B cell (primary cell): ENCODE measurements around the gene MED9. TPM values are rescaled to one million over a fixed set of nuclear protein-coding genes. Genes with fewer than 3 reads are reported as not detected.

ENCODE experiments used
- ATAC-seq: fragments of 200-7000 bp; cut with Tn5 transposase; one replicate; pipeline ENCODE4 v1.10.0; 2021; ENCODE audit warnings: low read depth, mild to moderate bottlenecking, moderate number of reproducible peaks, moderate library complexity
- CTCF ChIA-PET: fragments of 350-600 bp; sonication (Branson Sonifier 250); formaldehyde crosslinking; loops from one replicate; lab custom pipeline; 2021; ENCODE audit warnings: antibody characterized with exemption, inconsistent platforms; lab: Charles Lee
- POLR2A ChIA-PET: fragments of 350-600 bp; sonication (Branson Sonifier 250); formaldehyde crosslinking; loops from one replicate; lab custom pipeline; 2021; ENCODE audit warnings: antibody characterized with exemption; lab: Charles Lee
- DNase-seq: peaks from one replicate; pipeline ENCODE4 v3.0.0; 2013
- H2AFZ ChIP-seq: 2 replicates; pipeline ENCODE4 v1.6.1; 2012; ENCODE audit warnings: mild to moderate bottlenecking, low read depth, low read length; ENCODE audit not compliant: insufficient read depth, poor library complexity, severe bottlenecking
- H3K27ac ChIP-seq, 2 donors: 1 replicate in 1 of 2; 2 replicates in 1 of 2; pipeline ENCODE4 v1.5.1; 2012 to 2013; ENCODE audit warnings: low read length in 2 of 2, mild to moderate bottlenecking in 2 of 2, moderate library complexity in 1 of 2
- H3K27me3 ChIP-seq, 4 experiments: fragments of 200-600 bp in 1 of 4; sonication (generic) in 1 of 4; replicated peaks in 1 of 4; 1 replicate in 2 of 4; 2 replicates in 2 of 4; pipeline versions ENCODE4 v1.6.1 to v1.7.0; 2013 to 2016; ENCODE audit warnings: low read length in 3 of 4, mild to moderate bottlenecking in 2 of 4, mixed read lengths in 1 of 4, moderate library complexity in 1 of 4; ENCODE audit not compliant: insufficient read depth in 4 of 4, control insufficient read depth in 3 of 4; ENCODE audit errors: control extremely low read depth in 1 of 4
- H3K36me3 ChIP-seq, 2 experiments: replicated peaks in 1 of 2; 1 replicate in 1 of 2; 2 replicates in 1 of 2; pipeline versions ENCODE4 v1.6.1 to v1.7.1; 2013; ENCODE audit warnings: low read length in 1 of 2; ENCODE audit not compliant: insufficient read depth in 2 of 2, control insufficient read depth in 1 of 2; ENCODE audit errors: control extremely low read depth in 1 of 2, extremely low read depth in 1 of 2
- H3K4me1 ChIP-seq, 2 donors: fragments of 200-600 bp in 1 of 2; sonication (generic) in 1 of 2; 1 replicate in 1 of 2; 2 replicates in 1 of 2; pipeline versions ENCODE4 v1.5.1 to v1.6.1; 2013 to 2017; ENCODE audit warnings: low read length in 2 of 2; ENCODE audit not compliant: control insufficient read depth in 2 of 2, insufficient read depth in 2 of 2
- H3K4me2 ChIP-seq: replicated peaks from 2 replicates; pipeline ENCODE3; 2012; ENCODE audit warnings: mild to moderate bottlenecking, low read depth, low read length; ENCODE audit not compliant: poor library complexity, severe bottlenecking
- H3K4me3 ChIP-seq, 5 experiments: fragments of 200-600 bp in 1 of 5; sonication (generic) in 1 of 5; 1 replicate in 3 of 5; 2 replicates in 2 of 5; pipeline versions ENCODE4 v1.5.1 to v1.7.0; 2011 to 2016; ENCODE audit warnings: low read length in 4 of 5, mild to moderate bottlenecking in 4 of 5, low read depth in 2 of 5, control low read depth in 1 of 5, moderate library complexity in 1 of 5; ENCODE audit not compliant: insufficient read depth in 1 of 5; ENCODE audit errors: control extremely low read depth in 1 of 5, extremely low read depth in 1 of 5
- H3K79me2 ChIP-seq: fragments of 200-600 bp; sonication (generic); one replicate; pipeline ENCODE4 v1.6.0; 2016; ENCODE audit warnings: low read length; ENCODE audit not compliant: control insufficient read depth, insufficient read depth
- H3K9ac ChIP-seq: fragments of 200-600 bp; sonication (generic); 2 replicates; pipeline ENCODE4 v1.6.1; 2017; ENCODE audit warnings: mild to moderate bottlenecking, low read length, moderate library complexity
- H3K9me3 ChIP-seq, 3 donors: one replicate each; pipeline versions ENCODE4 v1.6.1 to v1.7.1; 2013; ENCODE audit warnings: low read length in 2 of 3; ENCODE audit not compliant: control insufficient read depth in 2 of 3, insufficient read depth in 1 of 3; ENCODE audit errors: control extremely low read depth in 1 of 3
- H4K20me1 ChIP-seq: 2 replicates; pipeline ENCODE4 v1.6.0; 2012; ENCODE audit warnings: mild to moderate bottlenecking, low read length; ENCODE audit not compliant: insufficient read depth, control insufficient read depth, poor library complexity, severe bottlenecking
- H3K27ac Mint-ChIP-seq: one replicate; pipeline ENCODE4 v1.8.0; 2021; ENCODE audit warnings: mixed read lengths
- H3K27me3 Mint-ChIP-seq: one replicate; pipeline ENCODE4 v1.8.0; 2021; ENCODE audit warnings: mixed read lengths
- H3K4me1 Mint-ChIP-seq: one replicate; pipeline ENCODE4 v1.8.0; 2021; ENCODE audit warnings: mixed read lengths
- H3K4me3 Mint-ChIP-seq: one replicate; pipeline ENCODE4 v1.8.0; 2021; ENCODE audit warnings: mixed read lengths
- H3K9me3 Mint-ChIP-seq: one replicate; pipeline ENCODE4 v1.8.0; 2022; ENCODE audit warnings: mixed read lengths; ENCODE audit not compliant: insufficient read depth
- CTCF ChIP-seq: fragments of 200-600 bp; IDR thresholded peaks from one replicate; pipeline ENCODE4 v1.8.0; 2022; ENCODE audit warnings: antibody characterized with exemption, mild to moderate bottlenecking
- EZH2 ChIP-seq: IDR thresholded peaks from 2 replicates; pipeline ENCODE4 v1.6.1; 2012; ENCODE audit warnings: borderline replicate concordance, low read depth, mild to moderate bottlenecking, moderate library complexity, low read length; ENCODE audit not compliant: insufficient read depth, poor library complexity, severe bottlenecking
- WGBS: methylation state at CpG from one replicate; pipeline ENCODE4 v1.1.5; 2013; ENCODE audit warnings: missing lambda C conversion rate; ENCODE audit not compliant: insufficient coverage; 5-methylcytosine and 5-hydroxymethylcytosine counted together
- intact Hi-C: fragments of 100-400 bp; cut with micrococcal nuclease; formaldehyde crosslinking; loops from one replicate; pipeline ENCODE4 v1.10.0; 2022
- polyA plus RNA-seq: library from polyadenylated mRNA; depleted of rRNA; stranded (reverse); fragments of >200 nt; gene quantifications from 2 replicates; pipeline ENCODE4 v1.2.3, GENCODE V29; 2012
- small RNA-seq: library from RNA; depleted of rRNA; stranded (forward); fragments of <200 nt; gene quantifications from one replicate; pipeline ENCODE3, GENCODE V24; 2012; ENCODE audit warnings: low replicate concordance, low read depth; ENCODE audit not compliant: insufficient read length
- total RNA-seq, 2 donors: library from RNA; stranded (reverse); fragments of 120-200 nt in 1 of 2; gene quantifications; 1 replicate in 1 of 2; 2 replicates in 1 of 2; pipeline versions ENCODE4 v1.2.3 to v1.2.4, GENCODE V29; 2013 to 2022

Gene MED9
- total and polyA plus RNA-seq, 2 donors (not counting 1 experiment from before 2014, with no cell fraction given), result 11.6 to 18.9 TPM

DNA sequence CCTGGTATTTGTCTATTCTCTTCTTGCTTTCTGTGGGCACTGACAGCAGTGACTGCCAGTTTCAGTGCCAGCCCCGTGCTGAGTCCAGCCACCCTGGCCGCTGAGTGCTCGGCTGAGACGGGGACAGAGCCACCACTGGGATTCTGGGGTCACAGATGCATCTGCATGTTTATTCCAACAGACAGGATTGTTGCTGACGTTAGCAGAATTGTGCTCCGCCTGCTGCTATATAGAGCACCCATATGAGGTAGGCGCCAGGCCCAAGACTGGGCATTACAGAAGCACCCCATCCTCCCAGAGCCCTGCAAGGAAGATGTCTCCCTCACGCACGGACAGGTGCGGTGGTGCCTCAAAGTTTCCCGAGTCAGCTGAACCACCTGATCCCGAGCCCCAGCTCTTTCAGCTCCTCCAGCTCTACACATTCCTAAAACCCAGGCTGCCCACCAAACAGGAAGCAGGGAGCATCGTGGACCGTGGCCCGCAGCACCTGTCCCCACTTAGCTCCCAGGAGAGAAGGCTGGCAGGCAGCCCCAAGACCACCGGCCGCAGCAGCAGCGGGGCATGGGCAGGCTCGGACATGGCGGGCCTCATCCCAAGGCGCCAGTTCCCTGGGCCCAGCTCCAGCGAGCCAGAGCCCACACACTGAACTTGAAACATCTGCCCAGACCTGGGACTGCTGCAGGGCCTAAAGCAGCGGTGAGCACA is 64.3 kb downstream of the MED9 start:
- Histone ChIP-seq H3K79me2 (no peaks in the 10 kb centered on the region), H3K27ac (no peak overlapping the region), H4K20me1 (no peaks in the 10 kb centered on the region), H3K9me3 (no peaks in the 10 kb centered on the region), H3K4me3 (no peak overlapping the region), H3K36me3 (no peaks in the 10 kb centered on the region), H3K27me3 (no peaks in the 10 kb centered on the region), H3K4me1 (no peaks in the 10 kb centered on the region), H2AFZ (no peak overlapping the region), H3K4me2 (no peak overlapping the region), H3K9ac (no peak overlapping the region)
- Mint-ChIP-seq H3K4me3 (no peak overlapping the region), H3K9me3 (no peaks in the 10 kb centered on the region), H3K27ac (no peak overlapping the region), H3K27me3 (no peaks in the 10 kb centered on the region), H3K4me1 (no peaks in the 10 kb centered on the region)
- no peak for DNase-seq
- ATAC-seq, result no peak
- no peak for TF ChIP-seq CTCF
- no peak for TF ChIP-seq EZH2
- ChIA-PET POLR2A (no interaction called here), CTCF (interaction anchor here (0.7 kb wide), 1 partner anchor 73 kb away, joined by 3 read pairs; no protein-coding TSS in a partner anchor)
- WGBS, result 93% methylated on average over 21 of the region's 23 CpGs
- intact Hi-C loops, result no loop called here

DNA sequence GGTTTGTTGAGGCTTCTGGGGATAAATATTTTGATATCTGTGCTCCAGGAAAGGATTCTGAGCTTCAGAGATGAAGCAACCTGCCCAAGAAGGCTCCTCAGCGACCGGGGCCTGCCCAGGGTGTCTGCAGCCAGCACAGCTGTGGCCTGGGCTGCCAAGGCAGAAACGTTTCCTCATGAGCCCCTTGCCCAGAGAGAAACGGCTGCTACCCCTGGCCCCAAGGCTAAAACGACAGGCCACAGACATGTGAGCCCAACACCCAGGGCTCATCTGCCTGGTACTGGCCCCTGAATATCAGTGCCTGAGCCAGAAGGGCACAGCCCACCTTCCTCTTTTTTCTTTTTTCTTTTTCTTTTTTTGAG is 64.8 kb downstream of the MED9 start:
- no peak for ATAC-seq
- CTCF ChIA-PET, result interaction anchor here (0.7 kb wide), 1 partner anchor 72 kb away, joined by 3 read pairs; no protein-coding TSS in a partner anchor
- 88% methylated on average over 5 of the region's 5 CpGs for WGBS
- Histone ChIP-seq H3K4me2 (no peak overlapping the region), H3K36me3 (no peaks in the 10 kb centered on the region), H3K27me3 (no peaks in the 10 kb centered on the region), H3K9ac (no peak overlapping the region), H3K4me3 (no peak overlapping the region), H4K20me1 (no peaks in the 10 kb centered on the region), H3K79me2 (no peaks in the 10 kb centered on the region), H3K4me1 (no peaks in the 10 kb centered on the region), H3K27ac (no peak overlapping the region), H2AFZ (no peak overlapping the region), H3K9me3 (no peaks in the 10 kb centered on the region)
- H3K9me3 Mint-ChIP-seq, result no peaks in the 10 kb centered on the region
- H3K27ac Mint-ChIP-seq, result no peak overlapping the region
- H3K27me3 Mint-ChIP-seq, result no peaks in the 10 kb centered on the region
- H3K4me3 Mint-ChIP-seq, result no peak overlapping the region
- intact Hi-C loops, result no loop called here
- POLR2A ChIA-PET, result no interaction called here
- DNase-seq, result no peak
- no peaks in the 10 kb centered on the region for H3K4me1 Mint-ChIP-seq
- TF ChIP-seq CTCF (no peak), EZH2 (no peak)

Small RNA genes within 50 kb of the gene (small RNA-seq; reads per million reads assigned to genes)
- not detected for gene RF00019

Other genes starting within 250 kb of the MED9 start
- 128 and 144 TPM in 2 replicates for gene FLCN, start 239.8 kb upstream of the MED9 start, total RNA-seq
- 36.6 and 38.8 TPM in 2 replicates for gene FLCN, start 239.8 kb upstream of the MED9 start, polyA plus RNA-seq
- gene COPS3, start 195.8 kb upstream of the MED9 start, total RNA-seq, result 45.5 and 46.9 TPM in 2 replicates
- gene COPS3, start 195.8 kb upstream of the MED9 start, polyA plus RNA-seq, result 37.2 and 61.7 TPM in 2 replicates
- 0.46 and 0.47 TPM in 2 replicates for gene NT5M, start 173.6 kb upstream of the MED9 start, total RNA-seq
- 0.40 and 0.76 TPM in 2 replicates for gene NT5M, start 173.6 kb upstream of the MED9 start, polyA plus RNA-seq
- gene RASD1, start 19.4 kb downstream of the MED9 start, total RNA-seq, result 3.2 and 4.4 TPM in 2 replicates
- gene RASD1, start 19.4 kb downstream of the MED9 start, polyA plus RNA-seq, result 0.82 and 0.95 TPM in 2 replicates
- 9.0 and 10.7 TPM in 2 replicates for gene PEMT, start 114.7 kb downstream of the MED9 start, total RNA-seq
- 18.1 and 20.3 TPM in 2 replicates for gene PEMT, start 114.7 kb downstream of the MED9 start, polyA plus RNA-seq
- gene RAI1, start 204.5 kb downstream of the MED9 start, total RNA-seq, result 33.6 and 34.0 TPM in 2 replicates
- gene RAI1, start 204.5 kb downstream of the MED9 start, polyA plus RNA-seq, result 3.7 and 4.7 TPM in 2 replicates